MCF 10A (cell line): Measurements from ENCODE around the gene SLC39A10. TPM values are rescaled to one million over a fixed set of nuclear protein-coding genes. Genes with fewer than 3 reads are reported as not detected.

Source experiments
- BruUV-seq: library from RNA; stranded (reverse); fragments of 400-500 nt; replicated peaks from 2 replicates; lab custom pipeline; 2021; lab: Mats Ljungman, UMichigan
- CTCF ChIA-PET: fragments of 300-600 bp; sonication (Branson Sonifier 250); formaldehyde crosslinking; extraction: SDS; loops from one replicate; lab custom pipeline; 2021; ENCODE audit warnings: antibody characterized with exemption, inconsistent platforms; lab: Yijun Ruan, JAX
- POLR2A ChIA-PET: fragments of 300-600, 350-650 bp; sonication (Branson Sonifier 250); formaldehyde crosslinking; extraction: SDS; loops from one replicate; lab custom pipeline; 2020; ENCODE audit warnings: antibody characterized with exemption, inconsistent platforms; lab: Yijun Ruan, JAX
- DNase-seq: peaks from one replicate; pipeline ENCODE4 v3.0.0-alpha.2; 2018; ENCODE audit not compliant: unreplicated experiment
- H3K27ac Mint-ChIP-seq: one replicate; pipeline ENCODE4 v1.8.0; 2022; ENCODE audit warnings: mild to moderate bottlenecking, low read depth, mixed read lengths; ENCODE audit not compliant: unreplicated experiment
- H3K27me3 Mint-ChIP-seq: one replicate; pipeline ENCODE4 v1.8.0; 2022; ENCODE audit warnings: mixed read lengths; ENCODE audit not compliant: insufficient read depth, unreplicated experiment
- H3K36me3 Mint-ChIP-seq: one replicate; pipeline ENCODE4 v1.8.0; 2022; ENCODE audit warnings: mild to moderate bottlenecking, moderate library complexity, mixed read lengths; ENCODE audit not compliant: insufficient read depth, unreplicated experiment
- H3K4me1 Mint-ChIP-seq: one replicate; pipeline ENCODE4 v1.8.0; 2022; ENCODE audit warnings: mixed read lengths; ENCODE audit not compliant: insufficient read depth, unreplicated experiment
- H3K4me3 Mint-ChIP-seq: one replicate; pipeline ENCODE4 v1.8.0; 2022; ENCODE audit warnings: mild to moderate bottlenecking, moderate library complexity, mixed read lengths; ENCODE audit not compliant: unreplicated experiment
- H3K9me3 Mint-ChIP-seq: one replicate; pipeline ENCODE4 v1.8.0; 2022; ENCODE audit warnings: mixed read lengths; ENCODE audit not compliant: unreplicated experiment
- CTCF ChIP-seq: fragments of 200-600 bp; IDR thresholded peaks from one replicate; pipeline ENCODE4 v1.8.0; 2022; ENCODE audit warnings: antibody characterized with exemption, mild to moderate bottlenecking; ENCODE audit not compliant: unreplicated experiment
- intact Hi-C: fragments of 100-400 bp; cut with micrococcal nuclease; formaldehyde crosslinking; loops from 2 replicates; pipeline ENCODE4 v1.14.1; 2022
- total RNA-seq: library from RNA; stranded (reverse); gene quantifications from 2 replicates; pipeline ENCODE4 v1.2.3, GENCODE V29; 2022

Gene SLC39A10
- total RNA-seq, 1 experiment from 2014 or later: 59.8 TPM

- Mint-ChIP-seq H3K9me3 (no peaks in the 10 kb centered on the region), H3K27me3 (no peaks in the 10 kb centered on the region), H3K4me1 (peaks cover 5% of the 10 kb centered on the region), H3K4me3 (no peak overlapping the region), H3K36me3 (no peaks in the 10 kb centered on the region), H3K27ac (no peak overlapping the region)
- no peak for DNase-seq
- no TSS peak for BruUV-seq
- TF ChIP-seq CTCF: no peak
- POLR2A ChIA-PET: interaction anchor here (0.7 to 1.6 kb wide), 2 partner anchors 13 to 178 kb away, joined by 3 to 5 read pairs; no protein-coding TSS in a partner anchor
- intact Hi-C loops: no loop called here
- CTCF ChIA-PET: interaction anchor here (0.6 to 1.0 kb wide), 3 partner anchors 17 to 417 kb away, joined by 3 read pairs; no protein-coding TSS in a partner anchor
These were observed 7.3 kb upstream of the SLC39A10 start for GRCh38 chr2:195649629-195650190.

- BruUV-seq: no TSS peak
- H3K27me3 Mint-ChIP-seq: no peaks in the 10 kb centered on the region
- TF ChIP-seq CTCF: no peak
- ChIA-PET CTCF (interaction anchor here (0.6 to 0.7 kb wide), 4 partner anchors 71 to 810 kb away, joined by 3 read pairs; no protein-coding TSS in a partner anchor), POLR2A (interaction anchor here (0.6 kb wide), 1 partner anchor 193 kb away, joined by 4 read pairs; no protein-coding TSS in a partner anchor)
- H3K36me3 Mint-ChIP-seq: peaks cover 3% of the 10 kb centered on the region
- H3K9me3 Mint-ChIP-seq: no peaks in the 10 kb centered on the region
- DNase-seq: no peak
- peaks cover 8% of the 10 kb centered on the region for H3K4me1 Mint-ChIP-seq
- intact Hi-C loops: no loop called here
- H3K27ac Mint-ChIP-seq: no peak overlapping the region
- no peak overlapping the region for H3K4me3 Mint-ChIP-seq
These were observed 6.0 kb upstream of the SLC39A10 start for GRCh38 chr2:195651046-195651445.

- POLR2A ChIA-PET: no interaction called here
These were observed 4.1 kb upstream of the SLC39A10 start for GRCh38 chr2:195652911-195653310.

More at GRCh38 chr2:195652911-195653310, 4.1 kb upstream of the SLC39A10 start:
- H3K27me3 Mint-ChIP-seq: no peaks in the 10 kb centered on the region
- no peak overlapping the region for H3K27ac Mint-ChIP-seq
- H3K4me3 Mint-ChIP-seq: no peak overlapping the region
- no peak for TF ChIP-seq CTCF
- BruUV-seq: no TSS peak
- H3K4me1 Mint-ChIP-seq: peaks cover 12% of the 10 kb centered on the region
- CTCF ChIA-PET: no interaction called here
- intact Hi-C loops: no loop called here
- no peak for DNase-seq
- H3K36me3 Mint-ChIP-seq: peaks cover 19% of the 10 kb centered on the region
- no peaks in the 10 kb centered on the region for H3K9me3 Mint-ChIP-seq
